ENCODE measurements around the gene PKDCC.
"Not testable (repeated sequence)": the region's sequence is repeated elsewhere in the genome, so short reads cannot be mapped to it uniquely, and the experiment has no call there.

Gene PKDCC

GRCh38 chr2:42065753-42066152 is 17.9 kb downstream of the PKDCC start:
- DNase-seq, result not testable (repeated sequence)

- DNase-seq, result not testable (repeated sequence)
Observed at GRCh38 chr2:42067001-42067400, 19.2 kb downstream of the PKDCC start.

- no peak for DNase-seq
Observed at GRCh38 chr2:42067521-42067920, 19.7 kb downstream of the PKDCC start.

GRCh38 chr2:42068571-42069178 is 20.9 kb downstream of the PKDCC start:
- DNase-seq, result no peak

GRCh38 chr2:42069568-42069967 is 21.7 kb downstream of the PKDCC start:
- no peak for DNase-seq

GRCh38 chr2:42071791-42072190 is 24.0 kb downstream of the PKDCC start:
- no peak for DNase-seq

- no peak for DNase-seq
Observed at GRCh38 chr2:42072349-42073118, 24.7 kb downstream of the PKDCC start.

GRCh38 chr2:42073739-42074503 is 26.1 kb downstream of the PKDCC start:
- no peak for DNase-seq

GRCh38 chr2:42074661-42075060 is 26.8 kb downstream of the PKDCC start:
- DNase-seq, result no peak

GRCh38 chr2:42076357-42077225 is 28.8 kb downstream of the PKDCC start:
- DNase-seq, result peak; percentile 6

- DNase-seq, result no peak
Observed at GRCh38 chr2:42077343-42077742, 29.5 kb downstream of the PKDCC start.

- no peak for DNase-seq
Observed at GRCh38 chr2:42079737-42080287, 32.0 kb downstream of the PKDCC start.

- DNase-seq, result not testable (repeated sequence)
Observed at GRCh38 chr2:42081151-42081550, 33.3 kb downstream of the PKDCC start.

- no peak for DNase-seq
Observed at GRCh38 chr2:42082016-42082415, 34.2 kb downstream of the PKDCC start.

GRCh38 chr2:42084231-42084671 is 36.4 kb downstream of the PKDCC start:
- peak; percentile 12 for DNase-seq

- not testable (repeated sequence) for DNase-seq
Observed at GRCh38 chr2:42085070-42085469, 37.2 kb downstream of the PKDCC start.

- peak; percentile 50 for DNase-seq
Observed at GRCh38 chr2:42085706-42086487, 38.1 kb downstream of the PKDCC start.

GRCh38 chr2:42086500-42086953 is 38.7 kb downstream of the PKDCC start:
- peak; percentile 37 for DNase-seq

- no peak for DNase-seq
Observed at GRCh38 chr2:42087137-42087856, 39.5 kb downstream of the PKDCC start.

GRCh38 chr2:42087857-42088195 is 40.0 kb downstream of the PKDCC start:
- DNase-seq, result no peak
